Kidney capillary endothelial cell (primary cell): ENCODE results near the gene MDFIC2.

ENCODE experiments used
- DNase-seq: peaks from one replicate; pipeline ENCODE4 v3.0.0-alpha.2; 2018; ENCODE audit warnings: low spot score

Gene MDFIC2

DNA sequence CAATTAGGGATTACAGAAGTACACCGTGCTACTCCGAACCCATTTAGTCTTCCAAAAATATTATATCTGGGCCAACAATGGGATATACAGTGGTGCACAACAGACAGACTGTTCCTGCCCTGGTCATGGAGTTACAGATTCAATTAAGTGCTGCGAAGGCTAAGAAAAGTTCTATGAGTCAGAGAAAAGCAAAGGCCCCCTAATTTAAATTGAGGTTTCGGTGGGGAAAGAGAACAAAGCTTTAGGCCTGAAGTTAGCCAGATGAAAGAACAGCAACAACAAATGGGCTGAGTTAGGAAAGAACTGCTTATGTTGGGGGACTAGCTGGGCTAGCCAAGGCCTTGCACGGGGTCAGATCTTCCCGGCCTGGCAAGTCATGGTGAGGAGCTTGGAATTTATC, 131.8 kb downstream of the MDFIC2 start:
- DNase-seq: no peak

DNA sequence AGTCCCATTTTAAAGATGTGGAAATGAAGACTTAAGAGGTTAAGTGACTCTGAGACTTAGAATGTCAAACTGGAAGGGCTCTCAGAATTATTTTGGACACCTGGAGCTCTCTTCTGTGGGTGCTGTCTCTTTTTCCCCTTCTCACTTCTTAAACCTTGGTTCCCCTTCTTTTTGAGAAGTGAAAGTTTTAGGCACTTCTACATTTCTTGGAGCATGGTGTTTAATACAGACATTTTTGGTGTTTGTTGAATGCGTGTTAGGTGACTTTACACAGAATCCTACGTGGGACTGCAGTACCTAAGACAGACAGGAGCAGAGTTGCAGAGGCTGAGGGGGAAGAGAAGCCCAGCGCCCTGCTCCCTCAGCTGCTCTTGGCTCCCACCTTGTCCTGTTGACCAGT, 133.3 kb downstream of the MDFIC2 start:
- no peak for DNase-seq

DNA sequence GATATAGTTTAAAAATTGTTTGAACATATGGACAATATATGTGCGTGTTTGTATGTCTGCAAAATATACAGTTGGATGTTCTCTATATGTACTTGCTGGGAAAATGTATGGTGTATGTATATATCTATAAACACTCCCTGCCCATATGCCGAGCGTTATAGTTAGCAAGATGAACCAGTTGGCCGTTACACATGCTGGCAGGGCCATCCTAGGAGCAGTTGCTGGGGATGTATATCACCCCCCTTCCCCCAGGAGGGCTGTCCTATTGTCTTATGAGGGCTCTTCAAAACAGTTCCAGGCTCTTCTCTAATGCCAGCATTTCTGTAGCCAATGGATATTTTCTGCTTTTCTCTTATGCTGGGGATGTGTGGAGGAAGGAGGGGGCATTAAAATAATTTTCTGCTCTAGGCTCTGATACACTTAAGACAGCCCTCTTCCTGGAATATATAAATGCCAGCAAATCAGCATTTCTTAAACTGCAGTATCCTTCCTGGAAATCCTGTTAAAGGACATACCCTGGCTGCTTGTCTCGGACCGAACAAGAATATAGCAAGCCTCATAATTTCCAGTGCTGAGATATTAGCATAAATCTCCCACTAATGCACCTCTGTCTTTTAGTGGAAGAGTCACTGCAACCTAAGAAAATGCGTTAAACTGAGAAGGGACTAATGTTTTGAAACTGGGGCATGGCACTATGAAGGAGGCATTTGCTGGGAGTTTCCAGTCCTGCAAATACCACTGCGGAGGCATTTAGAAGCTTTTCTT, 134.4 kb downstream of the MDFIC2 start:
- DNase-seq: no peak

DNA sequence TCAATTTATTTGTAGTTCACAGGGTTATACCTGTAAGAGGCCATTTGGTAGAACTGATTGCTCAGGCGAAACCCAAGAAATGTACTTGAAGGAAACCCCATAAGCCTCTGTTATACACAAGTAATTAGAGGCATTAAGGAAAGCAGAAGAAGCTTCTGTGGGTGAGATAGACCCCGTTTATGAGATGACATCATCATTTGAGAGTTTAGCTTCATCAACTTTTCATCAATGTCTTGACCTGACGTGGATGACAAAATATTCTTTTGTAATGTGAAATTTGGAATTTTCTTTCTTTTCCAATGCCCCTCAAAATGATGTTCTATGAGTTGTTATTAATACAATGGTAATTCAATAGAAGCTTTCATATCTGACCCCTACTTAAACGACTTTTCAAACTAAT, 136.2 kb downstream of the MDFIC2 start:
- DNase-seq: no peak

DNA sequence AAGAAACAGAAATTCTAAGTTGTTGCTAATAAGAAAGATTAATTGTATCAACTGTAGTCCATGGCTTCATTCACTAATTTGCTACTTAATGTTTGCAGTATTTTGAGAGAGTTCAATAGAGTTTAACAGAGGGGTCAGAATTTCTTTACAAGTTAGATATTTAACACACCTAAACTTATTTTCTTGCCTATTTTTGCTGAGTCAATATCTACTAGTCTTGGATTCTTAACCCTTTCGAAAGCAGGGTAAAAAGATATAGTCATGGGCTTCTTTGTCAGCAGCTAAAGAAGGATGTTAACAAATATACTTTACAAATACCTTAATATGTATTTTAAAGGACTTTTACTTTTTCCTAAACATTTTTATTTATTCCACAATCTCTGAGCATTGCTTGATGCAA, 155.6 kb downstream of the MDFIC2 start:
- DNase-seq: no peak

DNA sequence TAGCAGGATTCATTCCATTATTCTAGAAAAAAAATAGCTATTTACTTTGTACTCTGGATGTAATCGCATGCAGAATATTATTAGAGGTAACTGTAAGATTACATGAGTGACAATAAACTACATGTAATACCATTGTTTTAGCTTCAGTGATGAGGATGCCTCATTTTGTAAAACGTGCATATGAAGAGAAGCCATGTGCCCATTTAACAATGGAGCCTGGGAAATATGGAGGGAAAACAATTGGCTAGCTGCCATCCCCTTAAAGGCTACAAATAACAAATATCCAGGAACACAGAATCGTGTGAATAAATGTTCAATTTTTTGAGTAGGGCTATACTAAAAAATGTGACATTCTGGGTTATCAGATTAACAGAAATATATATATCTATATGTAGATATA, 161.8 kb downstream of the MDFIC2 start:
- no peak for DNase-seq

DNA sequence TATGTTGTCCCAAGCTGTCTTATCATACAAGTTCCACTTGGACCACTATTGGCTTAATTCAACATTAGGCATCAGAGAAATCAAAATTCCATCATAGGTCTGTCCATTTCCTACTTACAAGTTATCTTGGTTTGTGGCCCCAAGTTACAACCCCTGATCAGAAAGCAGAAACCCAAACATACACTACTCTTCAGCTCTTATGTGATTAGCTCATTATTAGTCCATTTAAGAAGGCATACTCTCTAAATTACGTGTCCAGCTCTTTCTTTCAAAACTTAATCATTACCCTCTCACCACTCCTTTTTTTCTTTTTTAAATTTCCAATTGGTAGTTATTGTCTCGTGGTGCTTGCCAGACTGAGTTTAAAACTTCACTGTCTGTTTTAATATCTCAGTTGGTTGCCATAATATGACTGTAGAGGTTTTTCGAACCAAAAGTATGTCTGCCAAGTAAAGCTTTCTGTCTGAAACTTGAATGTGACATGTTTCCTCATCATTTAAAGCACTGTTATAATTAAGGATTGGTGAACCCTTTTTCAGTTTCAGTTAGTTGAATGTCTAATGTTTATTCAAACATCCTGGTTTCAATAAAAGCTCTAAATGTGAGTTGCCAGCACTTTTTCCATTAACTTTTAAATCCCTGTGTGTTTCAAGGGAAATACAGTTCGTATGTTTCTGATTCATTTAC, 162.6 kb downstream of the MDFIC2 start:
- no peak for DNase-seq
